Mammary microvascular endothelial cell (primary cell): Measurements from ENCODE around the gene PER1. TPM values are rescaled to one million over a fixed set of nuclear protein-coding genes. Genes with fewer than 3 reads are reported as not detected.

Source experiments
- total RNA-seq: library from RNA; depleted of rRNA; stranded (reverse); fragments of >200 nt; gene quantifications from 2 replicates; pipeline ENCODE4 v1.2.3, GENCODE V29; 2015

Gene PER1, protein sequence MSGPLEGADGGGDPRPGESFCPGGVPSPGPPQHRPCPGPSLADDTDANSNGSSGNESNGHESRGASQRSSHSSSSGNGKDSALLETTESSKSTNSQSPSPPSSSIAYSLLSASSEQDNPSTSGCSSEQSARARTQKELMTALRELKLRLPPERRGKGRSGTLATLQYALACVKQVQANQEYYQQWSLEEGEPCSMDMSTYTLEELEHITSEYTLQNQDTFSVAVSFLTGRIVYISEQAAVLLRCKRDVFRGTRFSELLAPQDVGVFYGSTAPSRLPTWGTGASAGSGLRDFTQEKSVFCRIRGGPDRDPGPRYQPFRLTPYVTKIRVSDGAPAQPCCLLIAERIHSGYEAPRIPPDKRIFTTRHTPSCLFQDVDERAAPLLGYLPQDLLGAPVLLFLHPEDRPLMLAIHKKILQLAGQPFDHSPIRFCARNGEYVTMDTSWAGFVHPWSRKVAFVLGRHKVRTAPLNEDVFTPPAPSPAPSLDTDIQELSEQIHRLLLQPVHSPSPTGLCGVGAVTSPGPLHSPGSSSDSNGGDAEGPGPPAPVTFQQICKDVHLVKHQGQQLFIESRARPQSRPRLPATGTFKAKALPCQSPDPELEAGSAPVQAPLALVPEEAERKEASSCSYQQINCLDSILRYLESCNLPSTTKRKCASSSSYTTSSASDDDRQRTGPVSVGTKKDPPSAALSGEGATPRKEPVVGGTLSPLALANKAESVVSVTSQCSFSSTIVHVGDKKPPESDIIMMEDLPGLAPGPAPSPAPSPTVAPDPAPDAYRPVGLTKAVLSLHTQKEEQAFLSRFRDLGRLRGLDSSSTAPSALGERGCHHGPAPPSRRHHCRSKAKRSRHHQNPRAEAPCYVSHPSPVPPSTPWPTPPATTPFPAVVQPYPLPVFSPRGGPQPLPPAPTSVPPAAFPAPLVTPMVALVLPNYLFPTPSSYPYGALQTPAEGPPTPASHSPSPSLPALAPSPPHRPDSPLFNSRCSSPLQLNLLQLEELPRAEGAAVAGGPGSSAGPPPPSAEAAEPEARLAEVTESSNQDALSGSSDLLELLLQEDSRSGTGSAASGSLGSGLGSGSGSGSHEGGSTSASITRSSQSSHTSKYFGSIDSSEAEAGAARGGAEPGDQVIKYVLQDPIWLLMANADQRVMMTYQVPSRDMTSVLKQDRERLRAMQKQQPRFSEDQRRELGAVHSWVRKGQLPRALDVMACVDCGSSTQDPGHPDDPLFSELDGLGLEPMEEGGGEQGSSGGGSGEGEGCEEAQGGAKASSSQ (N-terminal part only)
- total RNA-seq: 14.5 and 20.3 TPM in 2 replicates

GRCh38 chr17:8152112-8152775 lies at the start of gene PER1:
Gene PER1 (minus strand): TSS chr17:8152404. CDS start chr17:8150706, 1,698 bp downstream.

DNA sequence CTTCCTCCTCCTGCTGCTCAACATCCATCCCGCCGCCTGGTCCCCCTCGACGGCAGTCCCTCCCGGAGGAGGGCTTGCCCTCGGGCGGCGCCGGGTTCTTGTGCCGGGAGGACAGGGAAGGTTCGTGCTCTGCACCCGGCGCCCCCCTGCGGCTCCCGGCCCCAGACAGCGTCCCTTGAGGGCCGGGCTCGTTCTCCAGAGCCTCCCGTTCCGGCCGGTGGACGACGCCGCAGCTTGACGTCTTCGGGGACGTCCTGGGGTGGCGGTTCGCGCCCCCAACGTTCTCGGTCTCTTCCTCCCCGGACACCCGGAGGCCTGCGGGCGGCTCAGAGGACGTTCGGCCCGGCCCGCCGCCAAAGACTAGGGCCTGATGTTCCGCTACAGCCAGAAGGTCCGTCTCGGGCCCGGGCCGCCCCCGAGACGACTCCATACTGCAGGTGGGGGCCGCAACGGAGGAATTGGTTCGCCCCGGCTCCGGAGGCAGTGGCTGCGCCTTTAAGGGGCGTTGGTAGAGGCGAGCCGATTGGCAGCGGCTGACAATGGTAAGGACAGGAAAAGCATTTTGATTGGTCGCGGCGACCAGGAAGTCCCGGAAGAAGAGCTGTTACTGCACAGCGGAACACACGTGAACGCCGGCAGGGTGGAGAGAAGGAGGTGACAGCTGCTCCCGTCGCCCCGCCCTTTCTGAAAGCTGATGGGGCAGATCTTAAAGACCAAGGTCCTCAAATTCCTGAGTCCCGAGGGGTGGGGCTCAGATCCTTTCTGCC lies 37.7 kb upstream of the PER1 start, which contains the start of gene BORCS6:
TSS of gene BORCS6 (minus strand) at position 470 of the 767 bp plus-strand sequence. CDS start at position 430, 40 bp downstream.

DNA sequence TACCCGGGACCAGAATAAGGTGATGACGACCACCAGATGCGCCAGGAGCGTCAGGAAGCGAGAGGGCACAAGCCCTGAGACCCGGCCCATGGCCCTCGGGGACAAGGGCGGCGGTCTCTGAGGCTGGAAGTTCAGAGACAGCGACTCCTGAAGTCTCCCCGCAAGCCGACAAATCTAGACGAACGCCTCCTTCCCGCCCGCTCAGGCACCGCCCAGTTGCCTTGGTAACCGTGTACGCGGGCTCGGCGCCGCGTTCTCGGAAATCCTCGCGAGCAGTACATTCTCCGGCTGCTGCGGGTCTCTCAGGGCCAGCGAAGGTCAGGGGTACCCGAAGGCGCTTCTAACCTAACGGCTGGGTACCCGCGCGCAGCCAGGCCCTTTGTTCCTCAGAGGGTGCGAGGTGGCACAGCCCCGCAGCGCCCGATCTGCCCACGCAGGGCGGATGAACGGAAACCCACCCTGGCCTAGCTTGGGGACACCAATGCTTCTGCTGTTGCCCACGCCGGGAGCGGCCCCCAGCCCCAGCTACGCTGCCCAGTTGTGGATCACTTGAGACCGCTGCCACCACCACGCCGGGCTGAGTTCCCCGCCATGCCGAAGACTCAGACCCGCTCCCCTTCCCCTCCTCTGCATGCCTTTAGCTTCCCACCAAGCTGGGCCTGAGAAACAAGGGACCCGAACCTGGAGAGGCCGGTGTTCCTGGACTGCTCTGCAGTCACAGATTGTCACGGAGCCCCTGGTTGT lies 24.2 kb upstream of the PER1 start, which contains the start of gene TMEM107:
TSS of gene TMEM107 (minus strand) at position 184 of the 744 bp plus-strand sequence. CDS start at position 90, 94 bp downstream.

GRCh38 chr17:8162233-8162996 lies 10.2 kb upstream of the PER1 start, which contains the start of gene VAMP2:
Gene VAMP2 (minus strand): TSS chr17:8162948. CDS start chr17:8162879, 69 bp downstream.

DNA sequence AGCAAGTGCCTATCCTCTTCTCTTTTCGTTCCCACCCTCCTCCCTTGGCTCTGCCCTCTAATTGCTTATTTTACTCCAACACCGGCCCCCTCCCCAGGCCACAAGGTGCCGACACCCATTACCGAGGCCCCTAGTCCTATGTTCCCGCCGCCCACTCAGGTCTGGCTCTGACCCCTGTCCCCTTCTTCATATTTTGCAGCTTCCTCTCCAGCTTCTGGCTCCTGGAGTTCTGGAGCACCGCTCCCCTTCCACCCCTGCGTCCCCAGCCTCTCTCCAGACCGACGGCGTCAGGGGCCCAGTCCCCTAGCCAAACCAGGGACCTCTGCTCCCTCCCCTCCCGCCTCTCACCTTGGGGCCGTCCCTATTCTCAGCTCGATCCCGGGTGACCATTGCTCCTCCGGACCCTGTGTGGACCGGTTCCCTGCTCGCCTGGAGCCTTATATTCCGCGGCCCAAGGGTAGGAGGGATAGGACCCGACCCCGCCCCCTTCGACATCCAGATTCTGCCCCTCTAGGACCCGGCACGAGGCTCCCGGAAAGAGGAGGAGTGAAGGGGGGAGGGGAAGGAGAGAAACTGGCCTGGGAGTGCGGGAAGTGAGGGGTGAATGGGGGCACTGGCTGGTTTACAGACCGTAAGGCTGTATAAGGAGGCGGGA lies 28.4 kb downstream of the PER1 start, which contains the start of gene HES7:
TSS of gene HES7 (minus strand) at position 412 of the 655 bp plus-strand sequence. CDS start at position 390, 22 bp downstream.

DNA sequence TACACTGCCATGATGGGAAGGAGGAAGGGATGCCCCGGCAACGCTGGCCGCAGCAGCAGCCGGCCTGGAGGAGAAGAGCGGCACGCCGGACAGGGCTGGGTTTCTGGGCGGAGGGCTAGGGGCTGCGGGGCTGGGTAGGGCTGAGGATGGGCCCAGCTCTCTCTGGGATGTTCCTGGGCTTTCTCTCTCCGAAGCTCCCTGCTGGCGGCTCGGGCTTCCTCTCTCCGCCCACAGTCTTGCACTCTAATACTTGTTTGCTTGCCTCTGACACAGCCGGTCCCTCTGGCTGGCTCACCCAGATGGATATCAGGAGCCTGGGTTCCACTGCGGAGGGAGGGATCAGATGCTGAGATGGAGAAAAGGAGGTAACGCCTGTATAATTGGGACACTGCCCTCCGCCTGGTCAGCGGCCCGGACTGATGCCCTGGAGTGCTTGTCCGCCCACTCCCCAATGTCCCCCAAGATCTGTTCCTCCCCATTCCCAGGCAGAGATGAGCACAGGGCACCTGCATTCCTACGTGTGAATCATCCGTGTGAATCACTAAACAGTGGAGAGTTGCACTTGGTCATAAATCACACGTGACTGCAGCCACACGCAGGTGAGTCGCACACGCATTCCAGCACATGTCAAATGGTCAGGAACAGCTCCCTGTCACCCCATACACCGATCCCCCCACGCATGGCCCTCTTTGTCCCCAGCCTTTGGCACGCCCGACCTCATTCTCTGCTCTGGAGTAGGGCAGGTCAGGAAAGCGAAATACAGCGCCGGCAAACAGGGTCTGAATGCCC lies 34.0 kb downstream of the PER1 start, which contains the start of gene ALOXE3:
TSS of gene ALOXE3 (minus strand) at position 535 of the 789 bp plus-strand sequence. CDS start at position 11, 524 bp downstream.

Other genes with a start within 250 kb of the PER1 start
- 1.1 and 9.3 TPM in 2 replicates for gene RNF227, start 236.1 kb downstream of the PER1 start, total RNA-seq
- 0.13 and 0.15 TPM in 2 replicates for gene KCNAB3, start 222.5 kb downstream of the PER1 start, total RNA-seq
- gene TRAPPC1, start 220.5 kb downstream of the PER1 start, total RNA-seq: 62.7 and 76.0 TPM in 2 replicates
- 24.2 and 27.6 TPM in 2 replicates for gene CNTROB, start 220.2 kb downstream of the PER1 start, total RNA-seq
- not detected in 2 replicates for gene GUCY2D, start 149.8 kb downstream of the PER1 start, total RNA-seq
- not detected in 2 replicates for gene ALOX15B, start 113.3 kb downstream of the PER1 start, total RNA-seq
- gene ALOX12B, start 64.7 kb downstream of the PER1 start, total RNA-seq: not detected in 2 replicates
- not detected in 2 replicates for gene ALOXE3, start 33.9 kb downstream of the PER1 start, total RNA-seq
- gene HES7, start 28.3 kb downstream of the PER1 start, total RNA-seq: 0.13 and 6.6 TPM in 2 replicates
- 4.0 and 4.1 TPM in 2 replicates for gene VAMP2, start 10.5 kb upstream of the PER1 start, total RNA-seq
- gene TMEM107, start 24.0 kb upstream of the PER1 start, total RNA-seq: 19.5 and 19.8 TPM in 2 replicates
- 9.8 and 12.1 TPM in 2 replicates for gene BORCS6, start 37.8 kb upstream of the PER1 start, total RNA-seq
- 71.2 and 82.5 TPM in 2 replicates for gene AURKB, start 58.2 kb upstream of the PER1 start, total RNA-seq
- 14.9 and 18.7 TPM in 2 replicates for gene CTC1, start 95.7 kb upstream of the PER1 start, total RNA-seq
- 47.8 and 49.5 TPM in 2 replicates for gene PFAS, start 96.9 kb upstream of the PER1 start, total RNA-seq
- 35.9 and 45.9 TPM in 2 replicates for gene RANGRF, start 136.3 kb upstream of the PER1 start, total RNA-seq
- 1.7 and 2.5 TPM in 2 replicates for gene SLC25A35, start 143.0 kb upstream of the PER1 start, total RNA-seq
- gene ARHGEF15, start 157.8 kb upstream of the PER1 start, total RNA-seq: 39.4 and 210 TPM in 2 replicates
- not detected in 2 replicates for gene ODF4, start 187.4 kb upstream of the PER1 start, total RNA-seq
- gene RPL26, start 230.8 kb upstream of the PER1 start, total RNA-seq: 3,525 and 3,955 TPM in 2 replicates
- not detected in 2 replicates for gene RNF222, start 245.4 kb upstream of the PER1 start, total RNA-seq